ENCODE results near the gene VPS35L. TPM values are rescaled to one million over a fixed set of nuclear protein-coding genes. Genes with fewer than 3 reads are reported as not detected.

VPS35L gene
- total RNA-seq, 1 donor from 2014 or later = 79.0 TPM

DNA sequence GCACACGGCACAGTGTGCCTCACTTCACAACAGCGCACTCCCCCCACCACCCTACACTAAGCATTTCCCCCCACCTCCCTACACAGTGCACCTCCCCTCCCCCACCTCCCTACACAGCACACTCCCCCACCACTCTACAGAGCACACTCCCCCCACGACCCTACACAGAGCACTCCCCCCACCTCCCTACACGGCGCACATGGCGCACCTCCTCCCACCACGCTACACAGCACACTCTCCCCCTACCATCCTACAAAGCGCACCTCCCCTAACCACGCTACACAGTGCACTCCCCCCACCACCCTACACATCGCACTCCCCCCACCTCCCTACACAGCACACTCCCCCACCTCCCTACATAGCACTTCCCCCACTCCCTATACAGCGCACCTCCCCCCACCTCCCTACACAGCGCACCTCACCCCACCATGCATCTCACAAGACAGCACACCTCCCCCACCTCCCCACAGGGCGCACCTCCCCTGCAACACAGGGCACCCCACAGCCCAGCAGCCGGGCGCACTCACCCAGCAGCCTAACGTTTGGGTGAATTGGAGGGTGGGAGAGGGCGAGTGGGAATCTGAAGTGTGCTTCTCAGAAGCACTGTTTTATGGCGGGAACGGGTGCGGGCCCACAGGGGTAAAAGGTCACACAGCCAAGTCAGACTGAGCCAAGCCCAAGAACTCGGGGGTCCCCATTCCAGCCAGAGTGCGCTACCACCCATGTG, 152.2 kb downstream of the VPS35L start:
- no peaks in the 10 kb centered on the region for H3K27me3 Mint-ChIP-seq (ENCODE audit: unreplicated experiment)
- TF ChIP-seq, protein P1, sequence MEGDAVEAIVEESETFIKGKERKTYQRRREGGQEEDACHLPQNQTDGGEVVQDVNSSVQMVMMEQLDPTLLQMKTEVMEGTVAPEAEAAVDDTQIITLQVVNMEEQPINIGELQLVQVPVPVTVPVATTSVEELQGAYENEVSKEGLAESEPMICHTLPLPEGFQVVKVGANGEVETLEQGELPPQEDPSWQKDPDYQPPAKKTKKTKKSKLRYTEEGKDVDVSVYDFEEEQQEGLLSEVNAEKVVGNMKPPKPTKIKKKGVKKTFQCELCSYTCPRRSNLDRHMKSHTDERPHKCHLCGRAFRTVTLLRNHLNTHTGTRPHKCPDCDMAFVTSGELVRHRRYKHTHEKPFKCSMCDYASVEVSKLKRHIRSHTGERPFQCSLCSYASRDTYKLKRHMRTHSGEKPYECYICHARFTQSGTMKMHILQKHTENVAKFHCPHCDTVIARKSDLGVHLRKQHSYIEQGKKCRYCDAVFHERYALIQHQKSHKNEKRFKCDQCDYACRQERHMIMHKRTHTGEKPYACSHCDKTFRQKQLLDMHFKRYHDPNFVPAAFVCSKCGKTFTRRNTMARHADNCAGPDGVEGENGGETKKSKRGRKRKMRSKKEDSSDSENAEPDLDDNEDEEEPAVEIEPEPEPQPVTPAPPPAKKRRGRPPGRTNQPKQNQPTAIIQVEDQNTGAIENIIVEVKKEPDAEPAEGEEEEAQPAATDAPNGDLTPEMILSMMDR (IDR thresholded peaks at IDR 0.05) = no peak
- no peak overlapping the region for H3K27ac Mint-ChIP-seq (ENCODE audit: unreplicated experiment)
- DNase-seq (ENCODE audit: extremely low spot score, unreplicated experiment) = no peak
- H3K36me3 Mint-ChIP-seq (ENCODE audit: unreplicated experiment) = peaks cover 34% of the 10 kb centered on the region
- H3K4me1 Mint-ChIP-seq (ENCODE audit: unreplicated experiment) = peaks cover 4% of the 10 kb centered on the region
- H3K4me3 Mint-ChIP-seq (ENCODE audit: unreplicated experiment) = no peak overlapping the region
- no peaks in the 10 kb centered on the region for H3K9me3 Mint-ChIP-seq (ENCODE audit: unreplicated experiment)

DNA sequence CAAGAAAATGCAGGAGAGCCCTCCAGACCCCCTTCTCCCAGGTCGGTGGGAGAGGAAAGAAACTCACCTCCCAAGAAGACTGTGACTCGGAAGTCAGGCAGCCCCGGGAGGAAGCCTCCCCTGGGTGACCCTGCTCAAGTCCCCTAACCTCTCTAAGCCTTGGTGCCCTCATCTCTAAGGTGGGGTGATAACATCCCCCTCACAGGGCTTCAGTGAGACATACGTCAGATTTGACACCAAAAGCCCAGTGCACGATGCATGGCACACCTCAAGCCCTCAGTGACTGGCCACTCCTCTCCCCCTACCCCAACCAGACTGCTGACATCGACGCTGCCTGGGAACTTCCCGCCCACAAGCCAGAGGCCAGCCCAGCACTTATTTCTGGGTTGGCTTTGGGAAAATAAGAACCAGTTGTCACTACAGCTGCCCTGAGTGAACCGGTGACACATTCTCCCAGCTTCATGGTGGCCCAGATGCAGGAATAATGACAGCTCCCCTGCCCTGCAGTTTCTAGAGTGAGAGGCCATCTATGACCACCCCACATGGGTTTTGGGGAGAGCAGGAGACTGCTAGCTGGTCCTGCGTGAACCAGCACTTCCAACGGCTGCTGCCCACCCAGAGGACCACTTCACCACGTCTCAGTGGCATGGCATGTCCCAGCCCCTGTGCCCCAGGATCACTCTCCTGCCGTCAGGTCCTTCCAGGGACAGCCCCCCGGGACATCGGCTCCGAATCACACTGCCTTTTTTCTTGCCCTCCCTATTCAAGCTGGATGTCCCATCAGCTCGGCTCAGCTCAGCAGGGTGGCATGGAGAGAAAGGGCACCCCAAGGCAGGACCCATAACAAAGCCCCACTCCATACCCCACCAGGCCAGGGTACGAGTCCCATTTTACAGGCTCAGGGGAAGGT, 153.0 kb downstream of the VPS35L start:
- Mint-ChIP-seq H3K27ac (ENCODE audit: unreplicated experiment) (no peak overlapping the region), H3K27me3 (ENCODE audit: unreplicated experiment) (no peaks in the 10 kb centered on the region), H3K4me1 (ENCODE audit: unreplicated experiment) (peaks cover 4% of the 10 kb centered on the region), H3K9me3 (ENCODE audit: unreplicated experiment) (no peaks in the 10 kb centered on the region), H3K36me3 (ENCODE audit: unreplicated experiment) (peaks cover 28% of the 10 kb centered on the region), H3K4me3 (ENCODE audit: unreplicated experiment) (no peak overlapping the region)
- TF ChIP-seq, protein P1 (IDR thresholded peaks at IDR 0.05) = no peak
- DNase-seq (ENCODE audit: extremely low spot score, unreplicated experiment) = no peak

DNA sequence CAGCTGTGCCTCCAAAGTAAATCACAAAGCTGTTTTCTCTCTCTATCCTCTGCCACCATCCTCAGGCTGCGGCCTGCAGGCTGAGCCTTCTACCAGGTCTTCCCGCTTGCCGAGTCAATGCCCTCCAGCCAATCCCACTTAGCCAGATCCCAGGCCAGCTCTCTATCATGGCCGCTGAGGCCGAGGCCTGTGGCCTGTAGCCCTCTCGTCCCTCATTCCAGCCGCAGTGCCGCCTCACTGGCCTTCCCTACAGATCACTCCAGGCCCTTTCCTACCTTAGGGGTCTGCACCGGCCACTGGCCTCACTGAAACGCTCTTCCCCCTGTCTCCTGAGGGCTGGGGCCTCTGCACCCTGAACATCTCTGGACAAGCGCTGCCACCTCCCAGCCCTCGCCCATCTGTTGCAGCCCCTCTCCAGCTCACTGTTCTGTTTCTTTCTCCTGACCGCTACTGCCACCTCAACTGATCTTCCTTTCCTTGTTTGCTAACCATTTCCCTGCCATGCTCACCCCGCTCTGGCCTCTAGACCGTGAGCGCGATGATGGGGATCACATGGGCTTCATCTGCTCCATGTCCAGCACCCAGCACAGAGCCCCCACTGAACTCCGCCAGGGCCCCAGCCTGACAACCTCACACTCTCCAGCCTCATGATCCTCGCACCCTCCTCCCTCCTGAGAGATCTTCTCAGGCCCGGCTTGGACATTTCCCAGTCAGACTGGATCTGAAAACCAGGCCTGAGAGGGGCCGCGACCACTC, 154.1 kb downstream of the VPS35L start:
- no peaks in the 10 kb centered on the region for H3K27me3 Mint-ChIP-seq (ENCODE audit: unreplicated experiment)
- H3K4me3 Mint-ChIP-seq (ENCODE audit: unreplicated experiment) = no peak overlapping the region
- no peak overlapping the region for H3K27ac Mint-ChIP-seq (ENCODE audit: unreplicated experiment)
- H3K4me1 Mint-ChIP-seq (ENCODE audit: unreplicated experiment) = peaks cover 4% of the 10 kb centered on the region
- no peak for DNase-seq (ENCODE audit: extremely low spot score, unreplicated experiment)
- no peaks in the 10 kb centered on the region for H3K9me3 Mint-ChIP-seq (ENCODE audit: unreplicated experiment)
- peaks cover 25% of the 10 kb centered on the region for H3K36me3 Mint-ChIP-seq (ENCODE audit: unreplicated experiment)
- TF ChIP-seq, protein P1 (IDR thresholded peaks at IDR 0.05) = no peak

DNA sequence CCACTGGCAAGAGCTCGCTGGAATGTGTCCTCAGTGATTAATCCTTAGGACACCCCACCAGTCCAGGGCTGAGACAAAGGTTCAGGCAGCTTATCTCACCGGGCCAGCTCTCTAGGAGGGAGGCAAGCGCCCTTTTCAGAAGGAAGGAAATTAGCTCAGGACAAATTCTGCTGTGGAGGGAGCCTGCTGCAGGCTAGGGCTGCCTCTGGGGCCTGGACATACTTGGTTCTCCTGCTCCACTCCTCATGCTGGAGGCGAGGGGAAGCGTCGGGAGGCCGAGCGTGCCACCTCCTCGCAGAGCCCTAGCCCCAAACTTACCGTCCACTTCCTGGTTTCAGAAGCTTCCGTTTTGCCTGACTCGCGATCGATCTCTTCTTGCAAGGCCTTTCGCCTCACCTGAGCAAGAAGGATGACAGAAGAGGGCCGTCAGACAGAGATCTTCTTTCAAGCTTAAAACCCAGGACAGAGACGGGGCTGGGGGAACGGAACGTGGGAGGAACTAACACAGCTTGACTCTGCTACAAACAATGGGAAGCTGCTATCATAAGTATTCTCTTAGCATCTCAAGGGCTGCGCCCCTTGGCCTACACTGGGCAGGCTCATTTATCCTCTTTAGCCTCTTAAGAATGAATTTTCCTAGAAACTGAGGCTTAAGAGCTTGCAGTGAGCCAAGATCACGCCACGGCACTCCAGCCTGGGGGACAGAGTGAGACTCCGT, 154.8 kb downstream of the VPS35L start:
- Mint-ChIP-seq H3K27me3 (ENCODE audit: unreplicated experiment) (no peaks in the 10 kb centered on the region), H3K9me3 (ENCODE audit: unreplicated experiment) (no peaks in the 10 kb centered on the region), H3K36me3 (ENCODE audit: unreplicated experiment) (peaks cover 23% of the 10 kb centered on the region), H3K4me3 (ENCODE audit: unreplicated experiment) (no peak overlapping the region), H3K4me1 (ENCODE audit: unreplicated experiment) (no peaks in the 10 kb centered on the region), H3K27ac (ENCODE audit: unreplicated experiment) (no peak overlapping the region)
- TF ChIP-seq, protein P1 (IDR thresholded peaks at IDR 0.05) = no peak
- no peak for DNase-seq (ENCODE audit: extremely low spot score, unreplicated experiment)

All from osteocyte (in vitro differentiated cells).